HEK293T (cell line): Measurements from ENCODE around the gene RRP1.

ENCODE experiments used
- BHLHE40 ChIP-seq: fragments of 450-650 bp; IDR thresholded peaks from 2 replicates; pipeline ENCODE4 v1.6.1; 2016; ENCODE audit warnings: mild to moderate bottlenecking, moderate library complexity, borderline replicate concordance
- SP1 ChIP-seq: fragments of 450-650 bp; IDR thresholded peaks from 2 replicates; pipeline ENCODE4 v1.6.1; 2017
- TARDBP ChIP-seq: fragments of 450-650 bp; IDR thresholded peaks from 2 replicates; pipeline ENCODE4 v1.6.1; 2016

GRCh38 chr21:43818685-43819084 is 29.3 kb downstream of the RRP1 start:
- TF ChIP-seq SP1 (no peak), TARDBP (no peak), BHLHE40 (no peak)
